Memory B cell (primary cell): Measurements from ENCODE around the gene FGF14.

Source experiments
- ATAC-seq: fragments of 150-1000 bp; cut with Tn5 transposase; 2 replicates; pipeline ENCODE4 v1.10.0; 2021; ENCODE audit warnings: low read depth, mild to moderate bottlenecking, moderate library complexity
- DNase-seq, 2 donors: peaks; one replicate each; pipeline ENCODE4 v3.0.0; 2022; ENCODE audit warnings: low spot score in 2 of 2
- H3K27ac Mint-ChIP-seq: one replicate; pipeline ENCODE4 v1.8.0; 2022; ENCODE audit warnings: mild to moderate bottlenecking, moderate library complexity, mixed read lengths
- H3K27me3 Mint-ChIP-seq: one replicate; pipeline ENCODE4 v1.8.0; 2022; ENCODE audit warnings: mixed read lengths
- H3K36me3 Mint-ChIP-seq: one replicate; pipeline ENCODE4 v1.8.0; 2022; ENCODE audit warnings: mild to moderate bottlenecking, mixed read lengths
- H3K4me1 Mint-ChIP-seq: one replicate; pipeline ENCODE4 v1.8.0; 2022; ENCODE audit warnings: mixed read lengths
- H3K4me3 Mint-ChIP-seq: one replicate; pipeline ENCODE4 v1.8.0; 2022; ENCODE audit warnings: mild to moderate bottlenecking, moderate library complexity, mixed read lengths
- H3K9me3 Mint-ChIP-seq: one replicate; pipeline ENCODE4 v1.8.0; 2022; ENCODE audit warnings: mixed read lengths

Gene FGF14

DNA sequence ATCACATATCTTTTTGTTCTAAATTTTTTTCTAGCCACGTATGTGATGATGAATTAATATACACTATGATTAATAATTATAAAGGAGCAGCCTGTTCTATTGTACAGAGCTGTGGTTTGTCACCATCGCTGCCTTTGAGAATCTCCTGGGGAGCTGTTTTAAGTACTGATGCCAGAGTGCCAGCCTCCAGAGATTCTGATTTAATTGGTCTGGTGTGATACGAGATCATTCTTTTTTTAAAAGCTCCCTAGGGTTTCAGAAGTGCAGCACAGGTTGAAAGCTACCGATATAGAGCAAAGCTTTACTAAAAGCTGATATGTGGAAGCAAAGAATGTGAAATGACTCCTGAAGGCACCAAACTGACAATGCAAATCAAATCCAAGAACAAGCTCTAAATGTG is 634.7 kb downstream of the FGF14 start:
- ATAC-seq (no peak), DNase-seq (no peak)
- no peak overlapping the region for H3K27ac Mint-ChIP-seq
- no peak overlapping the region for H3K4me3 Mint-ChIP-seq
- H3K9me3 Mint-ChIP-seq = peaks cover 1% of the 10 kb centered on the region
- no peaks in the 10 kb centered on the region for H3K4me1 Mint-ChIP-seq
- H3K27me3 Mint-ChIP-seq = peaks cover 2% of the 10 kb centered on the region
- no peaks in the 10 kb centered on the region for H3K36me3 Mint-ChIP-seq

- no peak for ATAC-seq
- no peak overlapping the region for H3K27ac Mint-ChIP-seq
- H3K4me1 Mint-ChIP-seq = no peaks in the 10 kb centered on the region
- no peak for DNase-seq
- peaks cover 7% of the 10 kb centered on the region for H3K27me3 Mint-ChIP-seq
- peaks cover 1% of the 10 kb centered on the region for H3K9me3 Mint-ChIP-seq
- no peak overlapping the region for H3K4me3 Mint-ChIP-seq
- no peaks in the 10 kb centered on the region for H3K36me3 Mint-ChIP-seq
Measured at GRCh38 chr13:101763191-101763590, 638.7 kb downstream of the FGF14 start.

DNA sequence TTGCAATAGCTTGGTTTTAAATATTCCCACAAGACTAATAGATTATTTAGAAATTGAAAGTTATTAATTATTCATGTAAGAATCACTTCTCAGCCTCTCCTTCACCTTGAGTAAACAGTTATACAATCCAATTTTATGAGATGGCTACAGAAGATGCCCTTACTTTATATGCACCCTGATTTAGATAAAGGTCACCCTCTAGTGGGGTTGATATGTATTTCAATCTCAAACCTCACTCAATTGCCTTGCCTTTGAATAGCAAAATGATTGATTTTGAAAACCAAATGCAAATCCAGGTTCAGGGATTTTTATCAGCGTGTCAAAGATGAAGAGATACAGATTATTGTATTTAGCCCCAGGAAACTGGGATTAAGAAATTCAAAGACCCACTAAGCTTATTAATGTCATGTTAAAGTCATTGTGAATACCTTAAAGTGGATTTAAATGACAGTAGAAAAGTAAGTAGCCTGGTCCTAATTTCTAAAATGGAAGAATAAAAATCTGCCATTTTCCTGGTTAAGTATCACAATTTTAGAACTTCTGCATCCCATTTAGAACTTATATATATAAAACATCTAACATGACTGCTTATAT is 644.3 kb downstream of the FGF14 start:
- Mint-ChIP-seq H3K4me3 (no peak overlapping the region), H3K27me3 (peaks cover 6% of the 10 kb centered on the region), H3K9me3 (no peaks in the 10 kb centered on the region), H3K4me1 (no peaks in the 10 kb centered on the region), H3K27ac (no peak overlapping the region), H3K36me3 (no peaks in the 10 kb centered on the region)
- ATAC-seq = peak; percentile 60
- peak in 1 of 2 donors; percentile 11 for DNase-seq

DNA sequence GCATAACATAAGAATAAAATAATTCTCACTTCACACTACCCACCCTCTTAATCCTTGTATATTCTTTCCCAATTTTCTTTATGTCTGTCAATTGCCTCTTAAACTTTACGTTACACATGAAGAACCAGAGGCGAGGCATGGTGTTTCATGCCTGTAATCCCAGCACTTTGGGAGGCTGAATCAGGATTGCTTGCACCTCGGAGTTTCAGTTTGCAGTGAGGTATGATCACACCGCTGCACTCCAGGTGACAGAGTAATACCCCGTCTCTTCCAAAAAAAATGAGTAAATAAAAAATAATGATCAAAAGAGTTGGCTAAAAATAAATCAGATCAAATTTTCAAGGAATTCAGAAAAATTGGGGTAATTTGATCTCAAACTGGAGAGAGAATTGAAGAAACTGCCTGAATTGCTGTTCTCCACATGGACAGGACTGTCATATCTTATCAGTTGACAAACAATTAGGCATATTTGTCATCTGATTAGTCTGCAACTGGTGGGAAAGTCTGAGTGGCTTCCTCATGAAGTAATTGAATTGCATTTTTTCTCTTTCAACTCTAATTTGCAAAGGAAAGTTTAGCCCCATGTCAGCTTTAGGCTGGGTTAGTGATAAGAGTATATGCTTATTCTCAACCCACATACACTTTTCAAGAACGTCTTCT is 646.5 kb downstream of the FGF14 start:
- H3K27ac Mint-ChIP-seq = no peak overlapping the region
- no peak for ATAC-seq
- DNase-seq = no peak
- no peaks in the 10 kb centered on the region for H3K9me3 Mint-ChIP-seq
- H3K4me1 Mint-ChIP-seq = no peaks in the 10 kb centered on the region
- peaks cover 6% of the 10 kb centered on the region for H3K27me3 Mint-ChIP-seq
- no peaks in the 10 kb centered on the region for H3K36me3 Mint-ChIP-seq
- no peak overlapping the region for H3K4me3 Mint-ChIP-seq

DNA sequence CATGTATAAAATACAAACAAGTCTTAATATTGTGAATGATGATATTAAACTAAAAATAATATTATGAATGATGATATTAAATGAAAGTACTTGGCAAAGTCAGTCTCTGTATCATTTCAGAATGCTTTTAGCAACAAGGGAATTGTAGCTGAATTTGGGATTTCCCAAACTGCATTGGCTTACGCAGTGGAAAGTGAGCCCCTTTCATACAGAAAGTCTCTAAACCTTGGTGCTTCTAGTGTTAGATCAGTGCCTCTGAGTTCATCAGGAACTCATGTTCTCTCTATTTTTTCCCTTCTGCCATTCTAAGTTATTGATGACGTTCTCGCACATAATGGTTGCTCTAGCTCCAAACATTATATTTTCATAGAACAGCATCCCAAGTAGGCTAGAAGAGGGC is 649.4 kb downstream of the FGF14 start:
- Mint-ChIP-seq H3K27me3 (peaks cover 3% of the 10 kb centered on the region), H3K4me1 (no peaks in the 10 kb centered on the region), H3K4me3 (no peak overlapping the region), H3K9me3 (no peaks in the 10 kb centered on the region), H3K27ac (no peak overlapping the region), H3K36me3 (no peaks in the 10 kb centered on the region)
- DNase-seq (no peak), ATAC-seq (no peak)

DNA sequence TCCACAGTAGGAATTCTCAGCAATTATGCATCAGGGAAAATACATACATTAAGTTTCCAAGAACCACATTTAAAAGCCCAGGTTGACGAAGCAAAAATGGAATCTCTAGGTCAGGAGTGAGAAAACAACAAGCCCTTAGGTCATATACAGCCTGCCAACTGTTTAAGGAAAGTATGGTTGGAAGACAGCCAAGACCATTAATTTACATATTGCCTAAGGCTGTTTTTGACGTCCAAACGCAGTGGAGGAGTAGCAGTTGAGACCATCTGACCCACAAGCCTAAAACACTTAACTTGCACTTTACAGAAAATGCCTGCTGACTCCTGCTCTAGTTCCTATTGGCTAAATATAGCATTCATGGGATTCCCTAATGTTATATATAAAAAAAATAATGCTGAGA is 650.4 kb downstream of the FGF14 start:
- H3K36me3 Mint-ChIP-seq = no peaks in the 10 kb centered on the region
- DNase-seq (no peak), ATAC-seq (no peak)
- H3K9me3 Mint-ChIP-seq = no peaks in the 10 kb centered on the region
- H3K27ac Mint-ChIP-seq = no peak overlapping the region
- no peak overlapping the region for H3K4me3 Mint-ChIP-seq
- H3K27me3 Mint-ChIP-seq = peaks cover 3% of the 10 kb centered on the region
- H3K4me1 Mint-ChIP-seq = no peaks in the 10 kb centered on the region

DNA sequence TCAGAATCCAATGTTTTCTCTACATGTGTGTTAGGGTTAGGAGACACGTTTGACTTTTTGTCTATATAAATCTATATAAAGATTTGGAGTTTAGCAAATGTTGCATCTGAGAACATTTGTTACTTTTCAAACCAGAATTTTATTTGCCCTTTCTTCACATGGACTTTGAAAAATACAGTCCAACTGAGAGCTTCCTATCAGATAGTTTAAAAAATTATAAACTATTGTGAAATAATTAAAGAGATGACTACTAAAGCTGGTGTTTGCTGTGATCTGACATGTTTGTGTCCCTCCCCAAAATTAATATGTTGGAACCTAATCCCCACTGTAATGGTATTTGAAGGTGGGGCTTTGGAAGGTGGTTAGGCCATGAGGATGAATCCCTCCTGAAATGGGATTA is 652.3 kb downstream of the FGF14 start:
- no peak for ATAC-seq
- H3K27ac Mint-ChIP-seq = no peak overlapping the region
- no peaks in the 10 kb centered on the region for H3K36me3 Mint-ChIP-seq
- no peaks in the 10 kb centered on the region for H3K9me3 Mint-ChIP-seq
- H3K27me3 Mint-ChIP-seq = peaks cover 7% of the 10 kb centered on the region
- DNase-seq = no peak
- H3K4me1 Mint-ChIP-seq = no peaks in the 10 kb centered on the region
- no peak overlapping the region for H3K4me3 Mint-ChIP-seq

DNA sequence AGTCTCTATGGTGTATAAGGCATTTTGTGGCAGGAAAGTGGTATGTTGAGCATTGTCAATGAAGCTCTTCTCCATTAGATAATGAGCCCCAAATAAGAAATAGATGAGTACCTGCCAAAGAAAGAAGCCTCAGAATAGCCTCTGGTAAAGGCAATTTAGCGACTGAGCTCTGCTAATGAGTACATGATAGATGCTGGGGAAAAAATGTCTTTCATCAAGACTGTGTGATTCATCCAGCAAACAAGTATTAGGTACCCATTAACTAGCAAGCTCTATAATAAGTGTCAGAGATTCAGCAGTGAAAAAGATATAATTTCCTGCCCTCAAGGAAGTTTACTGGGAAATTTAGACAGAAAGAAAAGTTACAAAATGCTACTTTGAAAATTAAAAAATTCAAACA is 654.8 kb downstream of the FGF14 start:
- Mint-ChIP-seq H3K4me1 (no peaks in the 10 kb centered on the region), H3K27ac (no peak overlapping the region), H3K9me3 (no peaks in the 10 kb centered on the region), H3K4me3 (no peak overlapping the region), H3K36me3 (no peaks in the 10 kb centered on the region), H3K27me3 (peaks cover 7% of the 10 kb centered on the region)
- no peak for ATAC-seq
- DNase-seq = no peak

- Mint-ChIP-seq H3K27ac (no peak overlapping the region), H3K4me1 (no peaks in the 10 kb centered on the region)
Measured at GRCh38 chr13:101746513-101746912, 655.3 kb downstream of the FGF14 start.

GRCh38 chr13:101739382-101740178 is 662.3 kb downstream of the FGF14 start:
- H3K27me3 Mint-ChIP-seq = no peaks in the 10 kb centered on the region
- no peak overlapping the region for H3K27ac Mint-ChIP-seq
- no peak overlapping the region for H3K4me3 Mint-ChIP-seq
- DNase-seq (no peak), ATAC-seq (no peak)
- no peaks in the 10 kb centered on the region for H3K9me3 Mint-ChIP-seq
- no peaks in the 10 kb centered on the region for H3K36me3 Mint-ChIP-seq
- peaks cover 4% of the 10 kb centered on the region for H3K4me1 Mint-ChIP-seq

More at GRCh38 chr13:101746513-101746912, 655.3 kb downstream of the FGF14 start:
- no peak for DNase-seq
- no peaks in the 10 kb centered on the region for H3K36me3 Mint-ChIP-seq
- H3K4me3 Mint-ChIP-seq = no peak overlapping the region
- H3K27me3 Mint-ChIP-seq = peaks cover 7% of the 10 kb centered on the region
- H3K9me3 Mint-ChIP-seq = no peaks in the 10 kb centered on the region
- ATAC-seq = no peak

DNA sequence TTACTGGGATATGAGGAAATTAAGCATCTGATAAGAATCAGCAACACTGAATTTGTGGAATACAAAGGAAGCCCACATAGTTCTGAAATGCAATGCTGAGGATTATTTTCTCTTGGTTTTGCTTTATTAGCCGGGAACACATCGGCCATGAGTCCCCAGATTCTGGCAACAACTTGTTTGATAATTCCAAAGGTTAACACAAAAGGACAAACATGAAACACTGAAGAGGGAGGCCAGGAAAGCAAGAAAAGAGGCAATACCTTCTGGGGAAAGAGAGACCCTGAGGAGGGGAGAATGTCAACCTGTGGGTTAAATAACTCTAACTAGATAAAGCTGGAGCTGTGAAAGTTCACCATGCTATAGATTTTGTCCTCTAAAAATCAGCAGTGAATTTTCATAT is 663.5 kb downstream of the FGF14 start:
- no peak for DNase-seq
- peaks cover 4% of the 10 kb centered on the region for H3K4me1 Mint-ChIP-seq
- H3K9me3 Mint-ChIP-seq = no peaks in the 10 kb centered on the region
- H3K36me3 Mint-ChIP-seq = no peaks in the 10 kb centered on the region
- ATAC-seq = no peak
- no peak overlapping the region for H3K4me3 Mint-ChIP-seq
- no peaks in the 10 kb centered on the region for H3K27me3 Mint-ChIP-seq
- no peak overlapping the region for H3K27ac Mint-ChIP-seq

DNA sequence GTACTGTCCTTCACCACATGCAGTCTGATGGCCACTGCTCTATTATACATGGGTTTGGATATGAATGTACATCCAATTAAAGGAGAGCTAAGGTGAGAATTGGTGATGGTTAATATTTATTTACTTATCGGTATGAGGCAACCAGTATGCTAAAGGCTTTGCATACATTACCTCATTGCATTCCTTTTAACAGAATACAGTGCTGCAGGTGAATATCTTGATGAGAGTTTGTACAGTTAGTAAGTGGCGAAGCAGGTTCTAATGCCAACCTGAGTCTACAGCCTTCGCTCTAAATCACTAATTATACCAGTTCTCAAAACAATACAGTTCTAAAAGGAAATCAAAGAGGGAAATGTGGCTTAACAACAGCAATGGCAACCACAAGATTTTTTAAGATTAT is 665.3 kb downstream of the FGF14 start:
- no peak for ATAC-seq

GRCh38 chr13:101730420-101731000 is 671.3 kb downstream of the FGF14 start:
- H3K9me3 Mint-ChIP-seq = no peaks in the 10 kb centered on the region
- no peaks in the 10 kb centered on the region for H3K36me3 Mint-ChIP-seq
- no peak for DNase-seq
- no peak overlapping the region for H3K4me3 Mint-ChIP-seq
- ATAC-seq = no peak
- H3K4me1 Mint-ChIP-seq = no peaks in the 10 kb centered on the region
- no peaks in the 10 kb centered on the region for H3K27me3 Mint-ChIP-seq
- H3K27ac Mint-ChIP-seq = no peak overlapping the region

More for the DNA sequence above, 665.3 kb downstream of the FGF14 start:
- peaks cover 4% of the 10 kb centered on the region for H3K4me1 Mint-ChIP-seq
- H3K4me3 Mint-ChIP-seq = no peak overlapping the region
- H3K27me3 Mint-ChIP-seq = no peaks in the 10 kb centered on the region
- H3K9me3 Mint-ChIP-seq = no peaks in the 10 kb centered on the region
- DNase-seq = no peak
- H3K27ac Mint-ChIP-seq = no peak overlapping the region
- no peaks in the 10 kb centered on the region for H3K36me3 Mint-ChIP-seq

DNA sequence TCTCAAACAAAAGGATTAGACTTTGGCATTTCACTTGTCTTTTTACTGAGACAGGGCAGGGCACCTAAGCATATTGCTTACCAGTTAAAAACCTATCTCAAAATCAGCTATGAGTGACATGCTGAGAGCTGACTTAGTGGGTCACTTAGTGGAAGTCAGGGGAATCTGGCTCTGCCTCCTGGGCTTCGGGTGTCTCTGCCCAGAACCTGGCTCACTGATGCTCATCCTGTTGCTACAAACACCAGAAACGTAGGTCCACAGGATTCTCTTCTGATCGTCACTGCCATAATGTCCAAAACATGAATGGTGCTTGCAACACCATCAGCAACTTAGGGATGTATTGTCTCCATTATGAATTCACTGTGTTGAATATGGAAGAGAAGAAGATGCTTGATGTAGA is 673.2 kb downstream of the FGF14 start:
- Mint-ChIP-seq H3K9me3 (no peaks in the 10 kb centered on the region), H3K4me3 (no peak overlapping the region), H3K27ac (no peak overlapping the region)

More for the DNA sequence above, 673.2 kb downstream of the FGF14 start:
- no peak for DNase-seq
- Mint-ChIP-seq H3K36me3 (no peaks in the 10 kb centered on the region), H3K27me3 (no peaks in the 10 kb centered on the region), H3K4me1 (no peaks in the 10 kb centered on the region)
- ATAC-seq = no peak
